IPS-NIHi7 (cell line): ENCODE measurements around the gene BTG3.

Source experiments
- DNase-seq: peaks from one replicate; pipeline ENCODE4 v3.0.0; 2012; ENCODE audit warnings: mixed read lengths; ENCODE audit errors: extremely low spot score

Gene BTG3

GRCh38 chr21:17612565-17613241, at the start of gene BTG3:
TSS of gene BTG3 (minus strand) at chr21:17612901. CDS start at chr21:17609144, 3,757 bp downstream.
- peak; percentile 95 for DNase-seq

- no peak for DNase-seq
Observed at GRCh38 chr21:17660862-17661261, 48.2 kb upstream of the BTG3 start.

GRCh38 chr21:17660452-17660851, 47.8 kb upstream of the BTG3 start:
- DNase-seq: no peak

GRCh38 chr21:17658931-17659330, 46.2 kb upstream of the BTG3 start:
- no peak for DNase-seq

- no peak for DNase-seq
Observed at GRCh38 chr21:17651526-17651925, 38.8 kb upstream of the BTG3 start.

- DNase-seq: no peak
Observed at GRCh38 chr21:17650292-17650691, 37.6 kb upstream of the BTG3 start.

GRCh38 chr21:17646790-17647189, 34.1 kb upstream of the BTG3 start:
- DNase-seq: no peak

- no peak for DNase-seq
Observed at GRCh38 chr21:17644186-17644585, 31.5 kb upstream of the BTG3 start.

GRCh38 chr21:17640821-17641220, 28.1 kb upstream of the BTG3 start:
- DNase-seq: no peak

GRCh38 chr21:17636711-17637110, 24.0 kb upstream of the BTG3 start:
- DNase-seq: no peak

GRCh38 chr21:17631195-17631594, 18.5 kb upstream of the BTG3 start:
- no peak for DNase-seq

- DNase-seq: no peak
Observed at GRCh38 chr21:17622018-17622417, 9.3 kb upstream of the BTG3 start.

GRCh38 chr21:17616831-17617230, 4.1 kb upstream of the BTG3 start:
- no peak for DNase-seq

- no peak for DNase-seq
Observed at GRCh38 chr21:17613242-17613676, 558 bp upstream of the BTG3 start.

GRCh38 chr21:17612023-17612564, 607 bp downstream of the BTG3 start:
- DNase-seq: peak; percentile 28

- DNase-seq: peak; percentile 68
Observed at GRCh38 chr21:17611414-17612022, 1.2 kb downstream of the BTG3 start.

- DNase-seq: no peak
Observed at GRCh38 chr21:17610911-17611310, 1.8 kb downstream of the BTG3 start.

GRCh38 chr21:17609681-17610080, 3.0 kb downstream of the BTG3 start:
- DNase-seq: no peak

GRCh38 chr21:17607684-17608083, 5.0 kb downstream of the BTG3 start:
- no peak for DNase-seq

GRCh38 chr21:17602874-17603273, 9.8 kb downstream of the BTG3 start:
- DNase-seq: no peak

GRCh38 chr21:17598437-17598836, 14.3 kb downstream of the BTG3 start:
- no peak for DNase-seq

- DNase-seq: no peak
Observed at GRCh38 chr21:17597680-17598079, 15.0 kb downstream of the BTG3 start.

GRCh38 chr21:17590430-17590829, 22.3 kb downstream of the BTG3 start:
- DNase-seq: no peak
